ENCODE measurements around the gene CCDC73. TPM values are rescaled to one million over a fixed set of nuclear protein-coding genes. Genes with fewer than 3 reads are reported as not detected.
"Not testable (repeated sequence)": the region's sequence is repeated elsewhere in the genome, so short reads cannot be mapped to it uniquely, and the experiment has no call there.

CCDC73 gene
- total RNA-seq, 1 experiment from 2014 or later = not detected

DNA sequence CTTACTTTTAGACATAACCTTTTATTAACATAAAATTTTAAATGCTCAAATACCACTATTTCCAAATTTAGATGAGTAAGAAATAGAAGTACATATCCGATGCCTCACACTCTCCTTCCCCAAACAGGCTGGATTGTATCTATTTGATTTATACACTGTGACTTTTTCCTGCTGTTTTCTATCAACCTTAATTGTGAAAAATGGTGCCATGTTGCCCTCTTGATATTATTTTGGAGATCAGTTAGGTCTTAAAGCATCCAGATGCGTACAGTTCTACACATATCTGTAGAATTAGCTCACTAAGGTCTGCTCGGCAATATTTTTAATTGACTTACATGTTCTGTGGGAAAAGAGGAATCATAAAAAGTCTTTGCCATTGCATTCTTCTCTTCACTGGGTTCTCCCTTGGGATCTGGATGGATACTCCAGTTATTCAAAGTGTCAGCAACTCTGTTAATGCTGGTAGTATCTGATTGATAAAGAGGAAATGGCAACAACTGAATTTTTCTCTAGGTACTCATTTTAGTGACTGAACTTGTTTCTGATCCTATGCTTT, 183.6 kb downstream of the CCDC73 start (continued):
- TF ChIP-seq, protein P1, sequence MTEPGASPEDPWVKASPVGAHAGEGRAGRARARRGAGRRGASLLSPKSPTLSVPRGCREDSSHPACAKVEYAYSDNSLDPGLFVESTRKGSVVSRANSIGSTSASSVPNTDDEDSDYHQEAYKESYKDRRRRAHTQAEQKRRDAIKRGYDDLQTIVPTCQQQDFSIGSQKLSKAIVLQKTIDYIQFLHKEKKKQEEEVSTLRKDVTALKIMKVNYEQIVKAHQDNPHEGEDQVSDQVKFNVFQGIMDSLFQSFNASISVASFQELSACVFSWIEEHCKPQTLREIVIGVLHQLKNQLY (CRISPR knock-in tag; IDR thresholded peaks at IDR 0.05) = no peak
- TF ChIP-seq, protein P2, sequence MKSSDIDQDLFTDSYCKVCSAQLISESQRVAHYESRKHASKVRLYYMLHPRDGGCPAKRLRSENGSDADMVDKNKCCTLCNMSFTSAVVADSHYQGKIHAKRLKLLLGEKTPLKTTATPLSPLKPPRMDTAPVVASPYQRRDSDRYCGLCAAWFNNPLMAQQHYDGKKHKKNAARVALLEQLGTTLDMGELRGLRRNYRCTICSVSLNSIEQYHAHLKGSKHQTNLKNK (CRISPR knock-in tag; IDR thresholded peaks at IDR 0.05) = no peak

DNA sequence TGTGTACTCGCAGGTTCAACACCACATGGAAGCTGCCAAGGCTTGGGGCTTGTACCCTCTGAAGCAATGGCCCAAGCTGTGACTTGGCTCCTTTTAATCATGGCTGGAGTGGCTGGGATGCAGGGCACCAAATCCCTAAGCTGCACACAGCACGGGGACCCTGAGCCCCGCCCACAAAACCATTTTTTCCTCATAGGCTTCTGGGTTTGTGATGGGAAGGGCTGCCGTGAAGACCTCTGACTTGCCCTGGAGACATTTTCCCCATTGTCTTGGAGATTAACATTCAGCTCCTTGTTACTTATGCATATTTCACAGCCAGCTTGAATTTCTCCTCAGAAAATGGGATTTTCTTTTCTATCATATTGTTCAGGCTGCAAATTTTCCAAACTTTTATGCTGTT, 185.6 kb downstream of the CCDC73 start:
- POLR2A ChIA-PET; ATAC-seq; H3K4me3 Mint-ChIP-seq; H3K4me1 Mint-ChIP-seq; H3K27ac Mint-ChIP-seq; H3K27me3 Mint-ChIP-seq (ENCODE audit: low read depth); CTCF ChIA-PET; DNase-seq (ENCODE audit: low spot score): not testable (repeated sequence)
- Mint-ChIP-seq H3K36me3 (peaks cover 46% of the 10 kb centered on the region), H3K9me3 (peaks cover 39% of the 10 kb centered on the region)

DNA sequence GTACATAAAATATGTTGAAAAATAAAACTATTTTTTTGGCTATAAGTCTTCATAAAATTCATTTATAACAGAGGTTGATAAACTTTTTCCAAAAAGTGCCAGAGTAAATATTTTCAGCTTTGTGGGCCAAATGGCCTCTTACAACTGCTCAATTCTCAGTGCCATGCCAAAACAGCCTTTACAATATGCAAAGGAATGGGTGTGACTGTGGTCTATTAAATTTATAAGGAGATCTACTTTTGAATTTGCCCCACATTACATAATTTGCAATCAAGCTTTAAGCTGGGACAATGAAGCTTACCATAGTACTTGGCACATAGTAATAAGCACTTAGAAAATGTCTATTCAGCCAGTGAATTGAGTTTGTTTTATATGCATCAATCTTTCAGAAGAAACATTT, 188.2 kb downstream of the CCDC73 start:
- no peaks in the 10 kb centered on the region for H3K4me1 Mint-ChIP-seq
- TF ChIP-seq, protein P3, sequence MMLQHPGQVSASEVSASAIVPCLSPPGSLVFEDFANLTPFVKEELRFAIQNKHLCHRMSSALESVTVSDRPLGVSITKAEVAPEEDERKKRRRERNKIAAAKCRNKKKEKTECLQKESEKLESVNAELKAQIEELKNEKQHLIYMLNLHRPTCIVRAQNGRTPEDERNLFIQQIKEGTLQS (CRISPR knock-in tag; conservative IDR thresholded peaks at IDR 0.05) = no peak
- TF ChIP-seq, protein P4, sequence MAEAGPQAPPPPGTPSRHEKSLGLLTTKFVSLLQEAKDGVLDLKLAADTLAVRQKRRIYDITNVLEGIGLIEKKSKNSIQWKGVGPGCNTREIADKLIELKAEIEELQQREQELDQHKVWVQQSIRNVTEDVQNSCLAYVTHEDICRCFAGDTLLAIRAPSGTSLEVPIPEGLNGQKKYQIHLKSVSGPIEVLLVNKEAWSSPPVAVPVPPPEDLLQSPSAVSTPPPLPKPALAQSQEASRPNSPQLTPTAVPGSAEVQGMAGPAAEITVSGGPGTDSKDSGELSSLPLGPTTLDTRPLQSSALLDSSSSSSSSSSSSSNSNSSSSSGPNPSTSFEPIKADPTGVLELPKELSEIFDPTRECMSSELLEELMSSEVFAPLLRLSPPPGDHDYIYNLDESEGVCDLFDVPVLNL (CRISPR knock-in tag; IDR thresholded peaks at IDR 0.05; ENCODE audit: borderline replicate concordance, low read depth) = no peak
- TF ChIP-seq NFATC4 (CRISPR knock-in tag; IDR thresholded peaks at IDR 0.05) (no peak), GRHL2 (CRISPR knock-in tag; IDR thresholded peaks at IDR 0.05; ENCODE audit: insufficient replicate concordance, severe bottlenecking) (no peak)
- peaks cover 69% of the 10 kb centered on the region for H3K36me3 Mint-ChIP-seq
- no peak overlapping the region for H3K4me3 Mint-ChIP-seq
- no peak for ATAC-seq
- POLR2A ChIA-PET = no interaction called here
- H3K27me3 Mint-ChIP-seq (ENCODE audit: low read depth) = no peaks in the 10 kb centered on the region; the same call in 1 of the 2 replicates
- no peak for DNase-seq (ENCODE audit: low spot score)
- H3K27ac Mint-ChIP-seq = no peak overlapping the region
- H3K9me3 Mint-ChIP-seq = peaks cover 39% of the 10 kb centered on the region
- CTCF ChIA-PET = no interaction called here

DNA sequence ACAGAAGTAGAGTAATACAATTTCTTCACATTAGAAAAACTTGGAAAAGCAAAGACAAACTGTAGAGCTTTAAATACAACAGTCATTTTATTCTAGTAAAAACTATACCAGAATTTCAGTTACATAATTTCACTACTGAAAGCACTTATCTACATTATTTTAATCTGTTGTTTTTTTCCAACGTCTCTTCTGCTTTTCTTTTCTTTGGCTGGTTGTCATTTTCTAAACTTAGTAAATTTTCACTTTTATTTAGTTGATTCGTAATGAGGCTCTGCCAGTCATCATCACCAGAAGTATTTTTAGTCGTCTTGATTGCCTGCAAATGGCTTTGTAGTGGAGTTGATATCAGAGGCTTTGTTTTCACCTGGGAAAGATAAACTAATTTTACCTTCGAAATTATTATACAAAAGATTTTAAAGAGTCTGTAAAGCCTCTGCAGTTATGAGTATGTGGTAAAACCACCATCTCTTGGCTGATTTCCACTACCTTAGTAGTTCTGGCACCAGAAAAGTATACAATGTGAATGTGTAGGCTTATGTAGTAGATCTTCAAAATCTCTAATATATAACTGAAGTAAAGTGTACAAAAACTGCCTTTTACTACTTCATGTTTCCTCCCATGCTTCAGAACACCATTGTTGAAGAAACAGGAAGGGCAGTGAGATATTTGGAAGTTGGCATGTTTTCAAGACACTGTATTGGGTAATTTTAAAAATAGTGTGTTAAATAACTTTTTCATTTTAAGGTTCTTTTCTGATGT, 191.6 kb downstream of the CCDC73 start:
- DNase-seq (ENCODE audit: low spot score) = no peak
- Mint-ChIP-seq H3K27ac (no peak overlapping the region), H3K36me3 (peaks cover 62% of the 10 kb centered on the region), H3K4me3 (no peak overlapping the region), H3K27me3 (ENCODE audit: low read depth) (no peaks in the 10 kb centered on the region), H3K4me1 (peaks cover 5% of the 10 kb centered on the region), H3K9me3 (peaks cover 10% of the 10 kb centered on the region)
- ChIA-PET CTCF (no interaction called here), POLR2A (no interaction called here)
- no peak for ATAC-seq
- TF ChIP-seq FOXK1 (CRISPR knock-in tag; IDR thresholded peaks at IDR 0.05) = no peak
- TF ChIP-seq SP1 (CRISPR knock-in tag; conservative IDR thresholded peaks at IDR 0.05) = no peak
- TF ChIP-seq, protein P5, sequence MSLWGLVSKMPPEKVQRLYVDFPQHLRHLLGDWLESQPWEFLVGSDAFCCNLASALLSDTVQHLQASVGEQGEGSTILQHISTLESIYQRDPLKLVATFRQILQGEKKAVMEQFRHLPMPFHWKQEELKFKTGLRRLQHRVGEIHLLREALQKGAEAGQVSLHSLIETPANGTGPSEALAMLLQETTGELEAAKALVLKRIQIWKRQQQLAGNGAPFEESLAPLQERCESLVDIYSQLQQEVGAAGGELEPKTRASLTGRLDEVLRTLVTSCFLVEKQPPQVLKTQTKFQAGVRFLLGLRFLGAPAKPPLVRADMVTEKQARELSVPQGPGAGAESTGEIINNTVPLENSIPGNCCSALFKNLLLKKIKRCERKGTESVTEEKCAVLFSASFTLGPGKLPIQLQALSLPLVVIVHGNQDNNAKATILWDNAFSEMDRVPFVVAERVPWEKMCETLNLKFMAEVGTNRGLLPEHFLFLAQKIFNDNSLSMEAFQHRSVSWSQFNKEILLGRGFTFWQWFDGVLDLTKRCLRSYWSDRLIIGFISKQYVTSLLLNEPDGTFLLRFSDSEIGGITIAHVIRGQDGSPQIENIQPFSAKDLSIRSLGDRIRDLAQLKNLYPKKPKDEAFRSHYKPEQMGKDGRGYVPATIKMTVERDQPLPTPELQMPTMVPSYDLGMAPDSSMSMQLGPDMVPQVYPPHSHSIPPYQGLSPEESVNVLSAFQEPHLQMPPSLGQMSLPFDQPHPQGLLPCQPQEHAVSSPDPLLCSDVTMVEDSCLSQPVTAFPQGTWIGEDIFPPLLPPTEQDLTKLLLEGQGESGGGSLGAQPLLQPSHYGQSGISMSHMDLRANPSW (CRISPR knock-in tag; conservative IDR thresholded peaks at IDR 0.05; ENCODE audit: low read depth) = no peak
- TF ChIP-seq ZNF317 (CRISPR knock-in tag; IDR thresholded peaks at IDR 0.05; ENCODE audit: borderline replicate concordance, low read depth) = no peak
- TF ChIP-seq MXD4 (CRISPR knock-in tag; IDR thresholded peaks at IDR 0.05; ENCODE audit: borderline replicate concordance) = no peak
- TF ChIP-seq, protein P6, sequence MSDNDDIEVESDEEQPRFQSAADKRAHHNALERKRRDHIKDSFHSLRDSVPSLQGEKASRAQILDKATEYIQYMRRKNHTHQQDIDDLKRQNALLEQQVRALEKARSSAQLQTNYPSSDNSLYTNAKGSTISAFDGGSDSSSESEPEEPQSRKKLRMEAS (CRISPR knock-in tag; IDR thresholded peaks at IDR 0.05) = no peak
- no peak for TF ChIP-seq NR2C2 (CRISPR knock-in tag; IDR thresholded peaks at IDR 0.05)
- TF ChIP-seq, protein P7, sequence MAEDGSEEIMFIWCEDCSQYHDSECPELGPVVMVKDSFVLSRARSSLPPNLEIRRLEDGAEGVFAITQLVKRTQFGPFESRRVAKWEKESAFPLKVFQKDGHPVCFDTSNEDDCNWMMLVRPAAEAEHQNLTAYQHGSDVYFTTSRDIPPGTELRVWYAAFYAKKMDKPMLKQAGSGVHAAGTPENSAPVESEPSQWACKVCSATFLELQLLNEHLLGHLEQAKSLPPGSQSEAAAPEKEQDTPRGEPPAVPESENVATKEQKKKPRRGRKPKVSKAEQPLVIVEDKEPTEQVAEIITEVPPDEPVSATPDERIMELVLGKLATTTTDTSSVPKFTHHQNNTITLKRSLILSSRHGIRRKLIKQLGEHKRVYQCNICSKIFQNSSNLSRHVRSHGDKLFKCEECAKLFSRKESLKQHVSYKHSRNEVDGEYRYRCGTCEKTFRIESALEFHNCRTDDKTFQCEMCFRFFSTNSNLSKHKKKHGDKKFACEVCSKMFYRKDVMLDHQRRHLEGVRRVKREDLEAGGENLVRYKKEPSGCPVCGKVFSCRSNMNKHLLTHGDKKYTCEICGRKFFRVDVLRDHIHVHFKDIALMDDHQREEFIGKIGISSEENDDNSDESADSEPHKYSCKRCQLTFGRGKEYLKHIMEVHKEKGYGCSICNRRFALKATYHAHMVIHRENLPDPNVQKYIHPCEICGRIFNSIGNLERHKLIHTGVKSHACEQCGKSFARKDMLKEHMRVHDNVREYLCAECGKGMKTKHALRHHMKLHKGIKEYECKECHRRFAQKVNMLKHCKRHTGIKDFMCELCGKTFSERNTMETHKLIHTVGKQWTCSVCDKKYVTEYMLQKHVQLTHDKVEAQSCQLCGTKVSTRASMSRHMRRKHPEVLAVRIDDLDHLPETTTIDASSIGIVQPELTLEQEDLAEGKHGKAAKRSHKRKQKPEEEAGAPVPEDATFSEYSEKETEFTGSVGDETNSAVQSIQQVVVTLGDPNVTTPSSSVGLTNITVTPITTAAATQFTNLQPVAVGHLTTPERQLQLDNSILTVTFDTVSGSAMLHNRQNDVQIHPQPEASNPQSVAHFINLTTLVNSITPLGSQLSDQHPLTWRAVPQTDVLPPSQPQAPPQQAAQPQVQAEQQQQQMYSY (CRISPR knock-in tag; IDR thresholded peaks at IDR 0.05) = no peak
- TF ChIP-seq, protein P8, sequence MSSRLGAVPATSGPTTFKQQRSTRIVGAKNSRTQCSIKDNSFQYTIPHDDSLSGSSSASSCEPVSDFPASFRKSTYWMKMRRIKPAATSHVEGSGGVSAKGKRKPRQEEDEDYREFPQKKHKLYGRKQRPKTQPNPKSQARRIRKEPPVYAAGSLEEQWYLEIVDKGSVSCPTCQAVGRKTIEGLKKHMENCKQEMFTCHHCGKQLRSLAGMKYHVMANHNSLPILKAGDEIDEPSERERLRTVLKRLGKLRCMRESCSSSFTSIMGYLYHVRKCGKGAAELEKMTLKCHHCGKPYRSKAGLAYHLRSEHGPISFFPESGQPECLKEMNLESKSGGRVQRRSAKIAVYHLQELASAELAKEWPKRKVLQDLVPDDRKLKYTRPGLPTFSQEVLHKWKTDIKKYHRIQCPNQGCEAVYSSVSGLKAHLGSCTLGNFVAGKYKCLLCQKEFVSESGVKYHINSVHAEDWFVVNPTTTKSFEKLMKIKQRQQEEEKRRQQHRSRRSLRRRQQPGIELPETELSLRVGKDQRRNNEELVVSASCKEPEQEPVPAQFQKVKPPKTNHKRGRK (CRISPR knock-in tag; IDR thresholded peaks at IDR 0.05; ENCODE audit: borderline replicate concordance) = no peak
- no peak for TF ChIP-seq RORB (CRISPR knock-in tag; IDR thresholded peaks at IDR 0.05)
- no peak for TF ChIP-seq SOX15 (CRISPR knock-in tag; IDR thresholded peaks at IDR 0.05)
